ENCODE data around the gene TWF1.
A peak's percentile ranks its signal among the peaks of the same experiment; 100 is the strongest.
"Not testable (repeated sequence)": the region's sequence is repeated elsewhere in the genome, so short reads cannot be mapped to it uniquely, and the experiment has no call there.

The TWF1 gene

GRCh38 chr12:43805860-43806736, at the start of gene TWF1:
TSS of gene TWF1 (minus strand) at chr12:43806317. CDS start at chr12:43806245, 72 bp downstream.
- H3K36me3 Mint-ChIP-seq (ENCODE audit: low read depth): peaks cover 16% of the 10 kb centered on the region
- H3K27ac Mint-ChIP-seq: peak within 1 kb of the TSS; percentile 100
- H3K9me3 Mint-ChIP-seq: no peaks in the 10 kb centered on the region
- H3K4me3 Mint-ChIP-seq: peak within 1 kb of the TSS; percentile 98
- peak; percentile 91 for DNase-seq (ENCODE audit: low spot score)
- peaks cover 7% of the 10 kb centered on the region for H3K27me3 Mint-ChIP-seq (ENCODE audit: low read depth)
- H3K4me1 Mint-ChIP-seq (ENCODE audit: low read depth): peaks cover 26% of the 10 kb centered on the region

GRCh38 chr12:43852744-43853143, 46.6 kb upstream of the TWF1 start:
- H3K36me3 Mint-ChIP-seq (ENCODE audit: low read depth): no peaks in the 10 kb centered on the region
- no peak overlapping the region for H3K4me3 Mint-ChIP-seq
- peaks cover 4% of the 10 kb centered on the region for H3K9me3 Mint-ChIP-seq
- no peak overlapping the region for H3K27ac Mint-ChIP-seq
- DNase-seq (ENCODE audit: low spot score): no peak
- H3K4me1 Mint-ChIP-seq (ENCODE audit: low read depth): peaks cover 2% of the 10 kb centered on the region
- no peaks in the 10 kb centered on the region for H3K27me3 Mint-ChIP-seq (ENCODE audit: low read depth)

- DNase-seq (ENCODE audit: low spot score): no peak
- Mint-ChIP-seq H3K27ac (no peak overlapping the region), H3K36me3 (ENCODE audit: low read depth) (peaks cover 4% of the 10 kb centered on the region), H3K9me3 (peaks cover 13% of the 10 kb centered on the region), H3K27me3 (ENCODE audit: low read depth) (no peaks in the 10 kb centered on the region), H3K4me3 (no peak overlapping the region), H3K4me1 (ENCODE audit: low read depth) (peaks cover 12% of the 10 kb centered on the region)
Measured at GRCh38 chr12:43848786-43849185, 42.7 kb upstream of the TWF1 start.

- Mint-ChIP-seq H3K4me3 (no peak overlapping the region), H3K27ac (no peak overlapping the region), H3K4me1 (ENCODE audit: low read depth) (peaks cover 12% of the 10 kb centered on the region), H3K9me3 (peaks cover 13% of the 10 kb centered on the region), H3K36me3 (ENCODE audit: low read depth) (peaks cover 4% of the 10 kb centered on the region), H3K27me3 (ENCODE audit: low read depth) (no peaks in the 10 kb centered on the region)
- DNase-seq (ENCODE audit: low spot score): no peak
Measured at GRCh38 chr12:43848226-43848507, 42.0 kb upstream of the TWF1 start.

GRCh38 chr12:43847425-43848225, 41.5 kb upstream of the TWF1 start:
- Mint-ChIP-seq H3K9me3 (peaks cover 13% of the 10 kb centered on the region), H3K4me1 (ENCODE audit: low read depth) (peaks cover 12% of the 10 kb centered on the region)
- H3K27ac Mint-ChIP-seq; H3K36me3 Mint-ChIP-seq (ENCODE audit: low read depth); H3K27me3 Mint-ChIP-seq (ENCODE audit: low read depth); DNase-seq (ENCODE audit: low spot score); H3K4me3 Mint-ChIP-seq: not testable (repeated sequence)

GRCh38 chr12:43842259-43842658, 36.1 kb upstream of the TWF1 start:
- H3K27ac Mint-ChIP-seq: no peak overlapping the region
- peaks cover 5% of the 10 kb centered on the region for H3K4me1 Mint-ChIP-seq (ENCODE audit: low read depth)
- peaks cover 24% of the 10 kb centered on the region for H3K27me3 Mint-ChIP-seq (ENCODE audit: low read depth)
- H3K4me3 Mint-ChIP-seq: no peak overlapping the region
- DNase-seq (ENCODE audit: low spot score): no peak
- peaks cover 2% of the 10 kb centered on the region for H3K36me3 Mint-ChIP-seq (ENCODE audit: low read depth)
- peaks cover 5% of the 10 kb centered on the region for H3K9me3 Mint-ChIP-seq

GRCh38 chr12:43841253-43841652, 35.1 kb upstream of the TWF1 start:
- H3K27ac Mint-ChIP-seq: no peak overlapping the region
- DNase-seq (ENCODE audit: low spot score): no peak
- no peaks in the 10 kb centered on the region for H3K36me3 Mint-ChIP-seq (ENCODE audit: low read depth)
- peaks cover 26% of the 10 kb centered on the region for H3K27me3 Mint-ChIP-seq (ENCODE audit: low read depth)
- no peaks in the 10 kb centered on the region for H3K9me3 Mint-ChIP-seq
- H3K4me3 Mint-ChIP-seq: no peak overlapping the region
- H3K4me1 Mint-ChIP-seq (ENCODE audit: low read depth): peaks cover 3% of the 10 kb centered on the region

GRCh38 chr12:43840338-43840737, 34.2 kb upstream of the TWF1 start:
- Mint-ChIP-seq H3K27me3 (ENCODE audit: low read depth) (peaks cover 27% of the 10 kb centered on the region), H3K4me3 (no peak overlapping the region), H3K9me3 (no peaks in the 10 kb centered on the region), H3K27ac (no peak overlapping the region), H3K36me3 (ENCODE audit: low read depth) (no peaks in the 10 kb centered on the region), H3K4me1 (ENCODE audit: low read depth) (peaks cover 4% of the 10 kb centered on the region)
- no peak for DNase-seq (ENCODE audit: low spot score)

GRCh38 chr12:43836475-43836989, 30.4 kb upstream of the TWF1 start:
- Mint-ChIP-seq H3K9me3 (no peaks in the 10 kb centered on the region), H3K36me3 (ENCODE audit: low read depth) (no peaks in the 10 kb centered on the region), H3K4me3 (peak overlapping the region; percentile 71), H3K27me3 (ENCODE audit: low read depth) (peaks cover 45% of the 10 kb centered on the region), H3K4me1 (ENCODE audit: low read depth) (peaks cover 10% of the 10 kb centered on the region), H3K27ac (no peak overlapping the region)
- DNase-seq (ENCODE audit: low spot score): no peak

- Mint-ChIP-seq H3K36me3 (ENCODE audit: low read depth) (no peaks in the 10 kb centered on the region), H3K4me3 (peak within 1 kb of the TSS; percentile 86), H3K27ac (peak within 1 kb of the TSS; percentile 76), H3K9me3 (no peaks in the 10 kb centered on the region), H3K27me3 (ENCODE audit: low read depth) (peaks cover 44% of the 10 kb centered on the region), H3K4me1 (ENCODE audit: low read depth) (peaks cover 10% of the 10 kb centered on the region)
- DNase-seq (ENCODE audit: low spot score): peak; percentile 59
Measured at GRCh38 chr12:43835656-43836474, 29.7 kb upstream of the TWF1 start, which contains the start of gene TMEM117. TSS of gene TMEM117 (plus strand) at chr12:43836081.

GRCh38 chr12:43835264-43835655, 29.1 kb upstream of the TWF1 start:
- peaks cover 10% of the 10 kb centered on the region for H3K4me1 Mint-ChIP-seq (ENCODE audit: low read depth)
- peaks cover 43% of the 10 kb centered on the region for H3K27me3 Mint-ChIP-seq (ENCODE audit: low read depth)
- no peaks in the 10 kb centered on the region for H3K9me3 Mint-ChIP-seq
- peak overlapping the region; percentile 86 for H3K4me3 Mint-ChIP-seq
- H3K27ac Mint-ChIP-seq: peak overlapping the region; percentile 76
- DNase-seq (ENCODE audit: low spot score): no peak
- no peaks in the 10 kb centered on the region for H3K36me3 Mint-ChIP-seq (ENCODE audit: low read depth)

GRCh38 chr12:43832463-43833168, 26.5 kb upstream of the TWF1 start:
- Mint-ChIP-seq H3K4me3 (no peak overlapping the region), H3K27ac (no peak overlapping the region), H3K27me3 (ENCODE audit: low read depth) (peaks cover 48% of the 10 kb centered on the region), H3K9me3 (no peaks in the 10 kb centered on the region), H3K36me3 (ENCODE audit: low read depth) (no peaks in the 10 kb centered on the region), H3K4me1 (ENCODE audit: low read depth) (peaks cover 10% of the 10 kb centered on the region)
- DNase-seq (ENCODE audit: low spot score): no peak

- peaks cover 34% of the 10 kb centered on the region for H3K27me3 Mint-ChIP-seq (ENCODE audit: low read depth)
- H3K27ac Mint-ChIP-seq: no peak overlapping the region
- H3K36me3 Mint-ChIP-seq (ENCODE audit: low read depth): no peaks in the 10 kb centered on the region
- peaks cover 2% of the 10 kb centered on the region for H3K4me1 Mint-ChIP-seq (ENCODE audit: low read depth)
- DNase-seq (ENCODE audit: low spot score): no peak
- no peaks in the 10 kb centered on the region for H3K9me3 Mint-ChIP-seq
- H3K4me3 Mint-ChIP-seq: no peak overlapping the region
Measured at GRCh38 chr12:43827093-43827492, 21.0 kb upstream of the TWF1 start.
